ENCODE results near the gene CFAP299.

CFAP299 gene

DNA sequence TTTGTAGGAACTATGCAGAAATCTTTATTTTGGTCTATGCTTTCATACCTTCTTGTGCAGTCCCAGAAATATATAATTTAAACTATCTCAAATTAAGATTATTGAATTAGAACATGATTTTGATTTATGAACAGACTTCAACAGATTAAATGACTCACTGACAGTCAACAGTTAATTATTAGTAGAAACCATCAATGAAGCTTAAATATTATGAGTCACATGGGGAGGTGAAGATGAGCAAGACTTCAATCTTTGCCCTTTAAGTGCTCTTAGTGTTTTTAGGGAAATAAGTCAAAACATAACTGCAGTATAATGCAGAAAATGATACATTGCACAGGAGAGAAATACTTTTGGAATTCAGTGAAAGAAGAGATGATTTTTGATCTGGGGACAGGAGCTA is 613.5 kb downstream of the CFAP299 start:
- H3K4me3 ChIP-seq (ENCODE audit: control insufficient read depth, low read depth, low read length), result no peak overlapping the region
- TF ChIP-seq, protein P1, sequence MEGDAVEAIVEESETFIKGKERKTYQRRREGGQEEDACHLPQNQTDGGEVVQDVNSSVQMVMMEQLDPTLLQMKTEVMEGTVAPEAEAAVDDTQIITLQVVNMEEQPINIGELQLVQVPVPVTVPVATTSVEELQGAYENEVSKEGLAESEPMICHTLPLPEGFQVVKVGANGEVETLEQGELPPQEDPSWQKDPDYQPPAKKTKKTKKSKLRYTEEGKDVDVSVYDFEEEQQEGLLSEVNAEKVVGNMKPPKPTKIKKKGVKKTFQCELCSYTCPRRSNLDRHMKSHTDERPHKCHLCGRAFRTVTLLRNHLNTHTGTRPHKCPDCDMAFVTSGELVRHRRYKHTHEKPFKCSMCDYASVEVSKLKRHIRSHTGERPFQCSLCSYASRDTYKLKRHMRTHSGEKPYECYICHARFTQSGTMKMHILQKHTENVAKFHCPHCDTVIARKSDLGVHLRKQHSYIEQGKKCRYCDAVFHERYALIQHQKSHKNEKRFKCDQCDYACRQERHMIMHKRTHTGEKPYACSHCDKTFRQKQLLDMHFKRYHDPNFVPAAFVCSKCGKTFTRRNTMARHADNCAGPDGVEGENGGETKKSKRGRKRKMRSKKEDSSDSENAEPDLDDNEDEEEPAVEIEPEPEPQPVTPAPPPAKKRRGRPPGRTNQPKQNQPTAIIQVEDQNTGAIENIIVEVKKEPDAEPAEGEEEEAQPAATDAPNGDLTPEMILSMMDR (IDR thresholded peaks at IDR 0.05; ENCODE audit: control insufficient read depth, insufficient read depth, low read depth, low read length, missing control alignments), result no peak
- DNase-seq (ENCODE audit: low read depth), result no peak

DNA sequence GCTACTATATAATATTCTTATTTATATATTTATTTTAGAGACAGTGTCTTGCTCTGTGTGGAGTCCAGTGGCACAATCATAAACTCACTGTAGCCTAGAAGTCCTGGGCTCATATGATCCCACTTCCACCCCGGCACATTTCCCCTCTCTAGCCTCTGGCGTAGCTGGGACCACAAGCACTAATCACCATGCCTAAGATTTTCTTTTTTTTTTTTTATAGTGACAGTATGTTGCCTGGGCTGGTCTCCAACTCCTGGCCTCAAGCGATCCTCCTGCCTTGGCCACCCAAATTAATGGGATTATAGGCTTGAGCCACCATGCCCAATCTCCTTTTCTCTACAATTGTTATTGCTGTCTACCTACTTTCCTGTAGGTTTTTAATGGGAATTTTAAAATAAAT is 620.9 kb downstream of the CFAP299 start:
- DNase-seq (ENCODE audit: low read depth), result no peak
- TF ChIP-seq, protein P1 (IDR thresholded peaks at IDR 0.05; ENCODE audit: control insufficient read depth, insufficient read depth, low read depth, low read length, missing control alignments), result no peak
- H3K4me3 ChIP-seq (ENCODE audit: control insufficient read depth, low read depth, low read length), result no peak overlapping the region

DNA sequence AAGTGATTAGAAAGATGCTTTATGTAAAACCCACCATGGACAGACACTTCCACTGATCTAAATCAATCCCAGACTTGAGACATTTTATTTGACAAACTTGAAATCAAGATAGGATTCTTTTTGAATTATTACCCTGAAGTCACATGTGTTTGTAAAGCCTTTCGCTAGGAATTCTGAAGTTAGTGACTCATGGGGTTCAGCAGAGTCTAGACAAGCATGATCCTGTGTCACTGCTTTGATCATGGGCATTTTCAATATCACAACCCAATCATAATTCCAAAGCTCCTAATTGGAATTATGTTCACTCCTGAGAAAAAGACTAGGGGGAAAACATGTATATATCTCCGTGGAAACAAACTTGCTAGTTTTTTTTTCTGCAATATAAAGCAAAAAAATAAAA is 627.5 kb downstream of the CFAP299 start:
- TF ChIP-seq, protein P1 (IDR thresholded peaks at IDR 0.05; ENCODE audit: control insufficient read depth, insufficient read depth, low read depth, low read length, missing control alignments), result no peak
- no peak overlapping the region for H3K4me3 ChIP-seq (ENCODE audit: control insufficient read depth, low read depth, low read length)
- DNase-seq (ENCODE audit: low read depth), result no peak

DNA sequence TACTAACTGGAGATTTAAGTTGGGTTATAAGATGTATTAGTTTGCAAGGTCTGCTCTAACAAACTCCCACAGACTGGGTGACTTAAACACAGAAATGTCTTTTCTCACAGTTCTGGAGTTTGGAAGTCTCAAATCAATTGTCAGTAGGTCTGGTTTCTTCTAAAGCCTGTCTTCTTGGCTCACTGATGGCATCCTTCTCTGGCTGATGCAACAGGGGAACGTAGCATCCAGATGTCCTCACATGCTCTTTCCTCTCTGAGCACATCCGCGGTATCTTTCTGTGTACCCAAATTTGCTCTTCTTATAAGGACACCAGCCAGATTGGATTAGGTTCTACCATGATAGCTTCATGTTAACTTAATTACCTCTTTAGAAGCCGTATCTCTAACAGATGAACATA is 631.8 kb downstream of the CFAP299 start:
- H3K4me3 ChIP-seq (ENCODE audit: control insufficient read depth, low read depth, low read length), result no peak overlapping the region
- DNase-seq (ENCODE audit: low read depth), result no peak
- TF ChIP-seq, protein P1 (IDR thresholded peaks at IDR 0.05; ENCODE audit: control insufficient read depth, insufficient read depth, low read depth, low read length, missing control alignments), result no peak

DNA sequence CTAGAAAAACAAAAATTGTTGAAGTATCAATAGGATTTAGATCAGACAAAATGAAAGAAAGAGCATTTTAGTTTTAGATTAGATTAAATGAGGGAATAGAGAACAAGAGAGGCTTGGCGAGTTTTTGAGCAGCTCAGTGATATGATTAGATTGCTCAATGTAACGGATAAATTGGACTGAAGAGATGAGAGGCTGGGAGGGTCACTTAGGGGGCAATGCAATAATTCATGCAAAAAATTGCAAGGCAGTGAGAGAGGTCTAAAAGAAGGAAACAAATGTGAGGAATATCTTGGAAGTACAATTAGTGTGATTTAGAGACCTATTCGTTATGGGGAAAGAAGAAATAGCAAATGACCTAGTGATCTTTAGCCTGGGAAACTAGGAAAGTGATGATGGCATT is 644.7 kb downstream of the CFAP299 start:
- TF ChIP-seq, protein P1 (IDR thresholded peaks at IDR 0.05; ENCODE audit: control insufficient read depth, insufficient read depth, low read depth, low read length, missing control alignments), result no peak
- no peak for DNase-seq (ENCODE audit: low read depth)
- no peak overlapping the region for H3K4me3 ChIP-seq (ENCODE audit: control insufficient read depth, low read depth, low read length)

DNA sequence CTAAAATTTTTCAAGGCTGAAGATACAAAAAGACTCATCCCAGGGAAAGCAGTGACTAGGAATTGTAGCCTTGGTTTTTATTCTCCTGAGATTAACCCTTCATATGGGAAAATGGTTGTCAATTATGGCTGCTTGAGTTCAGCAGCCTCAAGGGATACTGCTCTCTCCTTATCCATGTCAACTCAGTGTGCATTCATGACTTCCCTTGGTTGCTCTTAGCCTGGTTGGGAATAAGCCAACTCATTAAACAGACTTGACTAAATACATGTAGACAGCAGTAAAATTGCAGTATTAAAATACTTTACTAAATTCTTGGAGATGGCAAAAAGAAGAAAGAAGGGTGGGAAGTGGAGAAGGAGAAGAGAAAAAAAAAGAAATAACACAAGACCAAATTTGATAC is 650.5 kb downstream of the CFAP299 start:
- DNase-seq (ENCODE audit: low read depth), result no peak
- TF ChIP-seq, protein P1 (IDR thresholded peaks at IDR 0.05; ENCODE audit: control insufficient read depth, insufficient read depth, low read depth, low read length, missing control alignments), result no peak
- no peak overlapping the region for H3K4me3 ChIP-seq (ENCODE audit: control insufficient read depth, low read depth, low read length)
